Measurements from ENCODE around the gene PDGFB. TPM values are rescaled to one million over a fixed set of nuclear protein-coding genes. Genes with fewer than 3 reads are reported as not detected.

The PDGFB gene
- total and polyA plus RNA-seq, 9 of the 15 experiments (the other 6 are each of a cell fraction or from before 2014, with no cell fraction given): 0.07 to 4.0 (median 0.48) TPM; not detected in 1

DNA sequence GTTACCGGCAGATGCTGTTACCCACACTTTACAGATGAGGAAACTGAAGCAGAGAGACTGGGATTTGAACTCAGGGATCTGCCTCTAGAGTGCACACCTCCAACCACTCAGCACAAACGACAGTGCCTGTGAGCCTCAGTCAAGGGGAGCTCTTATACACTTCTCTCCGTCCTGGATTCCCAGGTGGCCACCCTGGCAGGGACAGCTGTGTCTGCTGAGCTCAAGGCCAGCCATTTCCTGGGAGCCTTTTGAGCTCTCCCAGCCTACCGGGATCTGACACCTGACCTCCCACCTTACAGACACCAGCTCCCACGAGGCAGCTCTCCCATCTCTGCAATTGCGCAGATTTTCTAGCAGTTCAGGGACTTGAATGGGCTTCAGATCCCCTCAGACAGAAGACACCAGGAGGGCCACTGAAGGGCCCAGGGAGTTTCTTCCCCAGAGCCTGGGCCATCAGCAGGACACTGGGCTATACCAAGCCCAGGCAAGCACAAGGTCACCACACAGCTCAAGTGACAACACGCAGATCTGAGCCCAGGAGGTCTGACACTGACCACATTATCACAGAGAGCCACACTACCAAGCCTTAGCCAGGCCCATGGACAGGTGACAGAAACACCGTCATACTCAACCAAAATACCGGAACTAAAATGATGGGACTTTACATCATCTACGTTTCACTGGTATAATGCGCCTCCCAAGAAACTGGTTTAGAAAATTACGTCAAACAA is 17.1 kb downstream of the PDGFB start:
- no peaks in the 10 kb centered on the region for H3K27me3 ChIP-seq (ENCODE audit: control insufficient read depth in 2 of 2, insufficient read depth in 2 of 2, low read length in 2 of 2)

More for the DNA sequence above, 17.1 kb downstream of the PDGFB start:
- Histone ChIP-seq H3K9me1 (ENCODE audit: control insufficient read depth, insufficient read depth, low read length) (no peaks in the 10 kb centered on the region), H2AFZ (ENCODE audit: low read depth, low read length) (no peak overlapping the region), H3K9ac (ENCODE audit: insufficient read depth in 1 of 2, low read depth in 2 of 2, low read length in 2 of 2) (no peak overlapping the region), H3K27ac (ENCODE audit: extremely low read depth, low read depth, low read length) (no peak overlapping the region), H3K36me3 (ENCODE audit: control insufficient read depth, insufficient read depth, low read length) (no peaks in the 10 kb centered on the region), H3K79me2 (ENCODE audit: control insufficient read depth, insufficient read depth, low read length) (no peaks in the 10 kb centered on the region), H3K9me3 (replicated peaks; ENCODE audit: control insufficient read depth, insufficient read depth, low read depth, low read length) (no peaks in the 10 kb centered on the region), H3K4me1 (replicated peaks in 1 of 2; ENCODE audit: control insufficient read depth in 2 of 2, insufficient read depth in 2 of 2, low read length in 2 of 2) (peaks cover 0 to 13% of the 10 kb centered on the region in 2 experiments; a peak in 2 of 5 replicates), H3K4me2 (ENCODE audit: insufficient read depth, low read length) (no peak overlapping the region), H3K4me3 (no peak overlapping the region), H4K20me1 (replicated peaks; ENCODE audit: control insufficient read depth, insufficient read depth, low read length) (no peaks in the 10 kb centered on the region)
- TF ChIP-seq KLF6 (CRISPR knock-in tag; IDR thresholded peaks at IDR 0.05; ENCODE audit: borderline replicate concordance) (no peak), KLF1 (tag; IDR thresholded peaks at IDR 0.05) (no peak), SMARCE1 (IDR thresholded peaks at IDR 0.05) (no peak), PCBP1 (IDR thresholded peaks at IDR 0.05; ENCODE audit: low read depth, low read length, poor library complexity, severe bottlenecking) (no peak), E2F3 (CRISPR knock-in tag; IDR thresholded peaks at IDR 0.05) (no peak), SIN3A (IDR thresholded peaks at IDR 0.05; ENCODE audit: borderline replicate concordance in 2 of 2, control insufficient read depth in 1 of 2, low read depth in 2 of 2, low read length in 2 of 2) (no peak), STAG1 (CRISPR knock-in tag; IDR thresholded peaks at IDR 0.05; ENCODE audit: borderline replicate concordance) (no peak), CBFA2T2 (conservative IDR thresholded peaks at IDR 0.05) (no peak), POU5F1 (IDR thresholded peaks at IDR 0.05; ENCODE audit: borderline replicate concordance, low read depth, low read length, partially characterized antibody) (no peak), RBBP5 (IDR thresholded peaks at IDR 0.05; ENCODE audit: borderline replicate concordance, insufficient read depth, low read length, poor library complexity, severe bottlenecking) (no peak), SP1 (CRISPR knock-in tag; IDR thresholded peaks at IDR 0.05) (no peak), TFAM (CRISPR knock-in tag; conservative IDR thresholded peaks at IDR 0.05) (no peak)
- TF ChIP-seq, protein P1, sequence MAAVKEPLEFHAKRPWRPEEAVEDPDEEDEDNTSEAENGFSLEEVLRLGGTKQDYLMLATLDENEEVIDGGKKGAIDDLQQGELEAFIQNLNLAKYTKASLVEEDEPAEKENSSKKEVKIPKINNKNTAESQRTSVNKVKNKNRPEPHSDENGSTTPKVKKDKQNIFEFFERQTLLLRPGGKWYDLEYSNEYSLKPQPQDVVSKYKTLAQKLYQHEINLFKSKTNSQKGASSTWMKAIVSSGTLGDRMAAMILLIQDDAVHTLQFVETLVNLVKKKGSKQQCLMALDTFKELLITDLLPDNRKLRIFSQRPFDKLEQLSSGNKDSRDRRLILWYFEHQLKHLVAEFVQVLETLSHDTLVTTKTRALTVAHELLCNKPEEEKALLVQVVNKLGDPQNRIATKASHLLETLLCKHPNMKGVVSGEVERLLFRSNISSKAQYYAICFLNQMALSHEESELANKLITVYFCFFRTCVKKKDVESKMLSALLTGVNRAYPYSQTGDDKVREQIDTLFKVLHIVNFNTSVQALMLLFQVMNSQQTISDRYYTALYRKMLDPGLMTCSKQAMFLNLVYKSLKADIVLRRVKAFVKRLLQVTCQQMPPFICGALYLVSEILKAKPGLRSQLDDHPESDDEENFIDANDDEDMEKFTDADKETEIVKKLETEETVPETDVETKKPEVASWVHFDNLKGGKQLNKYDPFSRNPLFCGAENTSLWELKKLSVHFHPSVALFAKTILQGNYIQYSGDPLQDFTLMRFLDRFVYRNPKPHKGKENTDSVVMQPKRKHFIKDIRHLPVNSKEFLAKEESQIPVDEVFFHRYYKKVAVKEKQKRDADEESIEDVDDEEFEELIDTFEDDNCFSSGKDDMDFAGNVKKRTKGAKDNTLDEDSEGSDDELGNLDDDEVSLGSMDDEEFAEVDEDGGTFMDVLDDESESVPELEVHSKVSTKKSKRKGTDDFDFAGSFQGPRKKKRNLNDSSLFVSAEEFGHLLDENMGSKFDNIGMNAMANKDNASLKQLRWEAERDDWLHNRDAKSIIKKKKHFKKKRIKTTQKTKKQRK (IDR thresholded peaks at IDR 0.05; ENCODE audit: borderline replicate concordance, low read depth, low read length): no peak
- TF ChIP-seq, protein P2, sequence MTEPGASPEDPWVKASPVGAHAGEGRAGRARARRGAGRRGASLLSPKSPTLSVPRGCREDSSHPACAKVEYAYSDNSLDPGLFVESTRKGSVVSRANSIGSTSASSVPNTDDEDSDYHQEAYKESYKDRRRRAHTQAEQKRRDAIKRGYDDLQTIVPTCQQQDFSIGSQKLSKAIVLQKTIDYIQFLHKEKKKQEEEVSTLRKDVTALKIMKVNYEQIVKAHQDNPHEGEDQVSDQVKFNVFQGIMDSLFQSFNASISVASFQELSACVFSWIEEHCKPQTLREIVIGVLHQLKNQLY (CRISPR knock-in tag; conservative IDR thresholded peaks at IDR 0.05): no peak
- ChIA-PET POLR2A (interaction anchor here (0.6 kb wide), 1 partner anchor 8 kb away, joined by 3 read pairs; no protein-coding TSS in a partner anchor), CTCF (ENCODE audit: low intra/inter-chr PET ratio) (no interaction called here)
- WGBS (ENCODE audit: insufficient coverage, low coverage, missing lambda C conversion rate): 47% methylated on average over 12 of the region's 12 CpGs
- in situ Hi-C loops (cut with MboI) (no loop called here), intact Hi-C loops (cut with micrococcal nuclease) (no loop called here)
- DNase-seq (ENCODE audit: extremely low read depth in 1 of 4, low spot score in 3 of 4) (no peak), ATAC-seq (no peak), FAIRE-seq (no peak)
- BruUV-seq (replicated peaks): no TSS peak

All from K562 (cell line).